ENCODE results near the gene NRXN3. TPM values are rescaled to one million over a fixed set of nuclear protein-coding genes. Genes with fewer than 3 reads are reported as not detected.

NRXN3 gene
- total RNA-seq, 1 experiment from 2014 or later, result not detected

- Histone ChIP-seq H3K79me2 (ENCODE audit: insufficient read depth, low read length) (no peaks in the 10 kb centered on the region), H3K27me3 (ENCODE audit: insufficient read depth, low read length) (no peaks in the 10 kb centered on the region), H3K4me1 (ENCODE audit: control insufficient read depth in 1 of 2, insufficient read depth in 2 of 2, low read length in 2 of 2) (no peaks in the 10 kb centered on the region), H3K9me3 (ENCODE audit: control insufficient read depth in 1 of 2, insufficient read depth in 1 of 2, low read depth in 1 of 2, low read length in 2 of 2) (peaks cover 0 to 12% of the 10 kb centered on the region in 2 experiments; a peak in 2 of 4 replicates), H3K9me2 (ENCODE audit: insufficient read depth) (no peaks in the 10 kb centered on the region), H3K9ac (ENCODE audit: low read length) (no peak overlapping the region), H3K27ac (ENCODE audit: low read depth, low read length) (no peak overlapping the region), H3K36me3 (ENCODE audit: control insufficient read depth in 1 of 2, insufficient read depth in 2 of 2, low read length in 2 of 2) (no peaks in the 10 kb centered on the region), H3K4me2 (ENCODE audit: low read length) (no peak overlapping the region), H4K20me1 (ENCODE audit: insufficient read depth) (no peaks in the 10 kb centered on the region), H3K4me3 (replicated peaks in 1 of 2; ENCODE audit: low read depth in 1 of 2, low read length in 2 of 2) (no peak overlapping the region), H2AFZ (ENCODE audit: low read depth, low read length, poor library complexity, severe bottlenecking) (no peak overlapping the region)
- no peak for TF ChIP-seq FOSL1 (IDR thresholded peaks at IDR 0.05; ENCODE audit: low read depth)
- TF ChIP-seq MAX (IDR thresholded peaks at IDR 0.05), result no peak
- TF ChIP-seq RAD21 (IDR thresholded peaks at IDR 0.05; ENCODE audit: low read depth), result no peak
- no peak for TF ChIP-seq SP1 (IDR thresholded peaks at IDR 0.05; ENCODE audit: low read depth)
- TF ChIP-seq JUND (IDR thresholded peaks at IDR 0.05), result no peak
- TF ChIP-seq SRF (IDR thresholded peaks at IDR 0.05; ENCODE audit: low read depth), result no peak
- TF ChIP-seq ZFX (IDR thresholded peaks at IDR 0.05), result no peak
- TF ChIP-seq CEBPB (IDR thresholded peaks at IDR 0.05; ENCODE audit: low read depth), result no peak
- TF ChIP-seq EGR1 (IDR thresholded peaks at IDR 0.05; ENCODE audit: low read depth), result no peak
- RAD21 ChIA-PET (ENCODE audit: low non-redundant PET in 1 of 2, low total read pairs in 2 of 2, uncharacterized antibody in 2 of 2, unreplicated experiment in 2 of 2), result no interaction called here
- DNase-seq (ENCODE audit: low read depth, low spot score) (no peak), ATAC-seq (no peak)
- CTCF ChIA-PET, result no interaction called here
- POLR2A ChIA-PET, result no interaction called here
- intact Hi-C loops (cut with micrococcal nuclease), result no loop called here
- no TSS peak for BruUV-seq (replicated peaks)
These were observed 1720.4 kb downstream of the NRXN3 start for GRCh38 chr14:79890527-79890926.

GRCh38 chr14:79896009-79896408, 1725.8 kb downstream of the NRXN3 start:
- H4K20me1 ChIP-seq (ENCODE audit: insufficient read depth), result no peaks in the 10 kb centered on the region
- H3K27ac ChIP-seq (ENCODE audit: low read depth, low read length), result no peak overlapping the region
- no peak overlapping the region for H3K4me2 ChIP-seq (ENCODE audit: low read length)
- DNase-seq (ENCODE audit: low read depth, low spot score) (no peak), ATAC-seq (no peak)
- no peak overlapping the region for H2AFZ ChIP-seq (ENCODE audit: low read depth, low read length, poor library complexity, severe bottlenecking)
- RAD21 ChIA-PET (ENCODE audit: low non-redundant PET in 1 of 2, low total read pairs in 2 of 2, uncharacterized antibody in 2 of 2, unreplicated experiment in 2 of 2), result no interaction called here
- POLR2A ChIA-PET, result no interaction called here
- H3K79me2 ChIP-seq (ENCODE audit: insufficient read depth, low read length), result no peaks in the 10 kb centered on the region
- BruUV-seq (replicated peaks), result no TSS peak
- no peaks in the 10 kb centered on the region for H3K36me3 ChIP-seq (ENCODE audit: control insufficient read depth in 1 of 2, insufficient read depth in 2 of 2, low read length in 2 of 2)
- no peaks in the 10 kb centered on the region for H3K4me1 ChIP-seq (ENCODE audit: control insufficient read depth in 1 of 2, insufficient read depth in 2 of 2, low read length in 2 of 2)
- no peaks in the 10 kb centered on the region for H3K27me3 ChIP-seq (ENCODE audit: insufficient read depth, low read length)
- intact Hi-C loops (cut with micrococcal nuclease), result no loop called here
- H3K9me3 ChIP-seq (ENCODE audit: control insufficient read depth in 1 of 2, insufficient read depth in 1 of 2, low read depth in 1 of 2, low read length in 2 of 2), result peaks cover 3 to 7% of the 10 kb centered on the region in 2 experiments; a peak in 2 of 4 replicates
- no peak overlapping the region for H3K9ac ChIP-seq (ENCODE audit: low read length)
- H3K4me3 ChIP-seq (replicated peaks in 1 of 2; ENCODE audit: low read depth in 1 of 2, low read length in 2 of 2), result no peak overlapping the region
- CTCF ChIA-PET, result no interaction called here
- no peaks in the 10 kb centered on the region for H3K9me2 ChIP-seq (ENCODE audit: insufficient read depth)
- TF ChIP-seq REST (IDR thresholded peaks at IDR 0.05; ENCODE audit: low read depth), result no peak
- no peak for TF ChIP-seq YY1 (IDR thresholded peaks at IDR 0.05; ENCODE audit: extremely low read depth, insufficient replicate concordance, low read depth, low read length)
- no peak for TF ChIP-seq TCF7L2 (IDR thresholded peaks at IDR 0.05; ENCODE audit: borderline replicate concordance, extremely low read depth, insufficient read depth, insufficient read length)
- TF ChIP-seq RAD21 (IDR thresholded peaks at IDR 0.05; ENCODE audit: low read depth), result no peak
- no peak for TF ChIP-seq SP1 (IDR thresholded peaks at IDR 0.05; ENCODE audit: low read depth)
- TF ChIP-seq POLR2AphosphoS5 (IDR thresholded peaks at IDR 0.05; ENCODE audit: low read depth, low read length), result no peak
- no peak for TF ChIP-seq JUND (IDR thresholded peaks at IDR 0.05)
- TF ChIP-seq CEBPB (IDR thresholded peaks at IDR 0.05; ENCODE audit: low read depth), result no peak
- TF ChIP-seq MAX (IDR thresholded peaks at IDR 0.05), result no peak
- TF ChIP-seq CTCF (IDR thresholded peaks at IDR 0.05 in 2 of 3, conservative IDR thresholded peaks at IDR 0.05 in 1 of 3; ENCODE audit: borderline replicate concordance in 1 of 3, insufficient read depth in 1 of 3, low read depth in 2 of 3, low read length in 2 of 3), result no peak
- TF ChIP-seq POLR2A (IDR thresholded peaks at IDR 0.05; ENCODE audit: borderline replicate concordance, extremely low read depth, insufficient read depth, insufficient read length), result no peak
- no peak for TF ChIP-seq EZH2 (IDR thresholded peaks at IDR 0.05)
- TF ChIP-seq EGR1 (IDR thresholded peaks at IDR 0.05; ENCODE audit: low read depth), result no peak
- no peak for TF ChIP-seq SRF (IDR thresholded peaks at IDR 0.05; ENCODE audit: low read depth)
- no peak for TF ChIP-seq ZFX (IDR thresholded peaks at IDR 0.05)

Data from HCT116 (cell line).